Activated CD4-positive, alpha-beta T cell treated with anti-CD3 and anti-CD28 coated beads, Interleukin-2, amount 50 U/mL, for 48 hours (primary cell): ENCODE data around the gene LSM14A.
"Not testable (repeated sequence)": the region's sequence is repeated elsewhere in the genome, so short reads cannot be mapped to it uniquely, and the experiment has no call there.

Source experiments
- DNase-seq, 2 experiments: peaks; one replicate each; pipeline ENCODE4 v3.0.0-alpha.2; 2020

Gene LSM14A

GRCh38 chr19:34232566-34233481 is 60.5 kb downstream of the LSM14A start:
- peak; percentile 35 to 47 for DNase-seq

GRCh38 chr19:34235425-34235940 is 63.2 kb downstream of the LSM14A start:
- no peak for DNase-seq

- no peak for DNase-seq
Observed at GRCh38 chr19:34236035-34236987, 64.0 kb downstream of the LSM14A start.

GRCh38 chr19:34237283-34237682 is 65.0 kb downstream of the LSM14A start:
- no peak for DNase-seq

- no peak for DNase-seq
Observed at GRCh38 chr19:34237939-34238338, 65.6 kb downstream of the LSM14A start.

GRCh38 chr19:34241513-34242337 is 69.4 kb downstream of the LSM14A start:
- DNase-seq, result peak; percentile 20 to 21

GRCh38 chr19:34243138-34243875 is 71.0 kb downstream of the LSM14A start:
- not testable (repeated sequence) for DNase-seq

GRCh38 chr19:34243876-34244578 is 71.7 kb downstream of the LSM14A start:
- DNase-seq, result no peak

- DNase-seq, result no peak
Observed at GRCh38 chr19:34244611-34245299, 72.5 kb downstream of the LSM14A start.

GRCh38 chr19:34246340-34246739 is 74.0 kb downstream of the LSM14A start:
- DNase-seq, result no peak

GRCh38 chr19:34248941-34249340 is 76.6 kb downstream of the LSM14A start:
- no peak for DNase-seq

GRCh38 chr19:34253167-34253566 is 80.9 kb downstream of the LSM14A start:
- not testable (repeated sequence) for DNase-seq

- not testable (repeated sequence) for DNase-seq
Observed at GRCh38 chr19:34253681-34254045, 81.4 kb downstream of the LSM14A start.

GRCh38 chr19:34254046-34254697 is 81.9 kb downstream of the LSM14A start, which contains the start of gene GARRE1:
GARRE1 (plus strand) TSS chr19:34254554; CDS start chr19:34300474, 45,920 bp downstream.
- peak; percentile 88 to 92 for DNase-seq

- DNase-seq, result peak; percentile 37 to 48
Observed at GRCh38 chr19:34254698-34255432, 82.6 kb downstream of the LSM14A start.

- no peak for DNase-seq
Observed at GRCh38 chr19:34255546-34255945, 83.2 kb downstream of the LSM14A start.

GRCh38 chr19:34256835-34257558 is 84.7 kb downstream of the LSM14A start:
- no peak for DNase-seq

- no peak for DNase-seq
Observed at GRCh38 chr19:34257559-34257924, 85.2 kb downstream of the LSM14A start.
